Activated CD4-positive, CD25-positive, alpha-beta regulatory T cell (primary cell): ENCODE results near the gene OR10R2.
"Not testable (repeated sequence)": the region's sequence is repeated elsewhere in the genome, so short reads cannot be mapped to it uniquely, and the experiment has no call there.

ENCODE experiments used
- DNase-seq, 4 experiments: peaks; one replicate each; lab custom pipeline; 2025; lab: John Stamatoyannopoulos, UW

Gene OR10R2

GRCh38 chr1:158471920-158472319, at the start of gene OR10R2:
Gene OR10R2, plus strand, starts transcription at chr1:158472220. Its CDS starts 106 bp downstream, at chr1:158472326.
- no peak for DNase-seq

GRCh38 chr1:158425027-158425426, 47.0 kb upstream of the OR10R2 start:
- DNase-seq, result no peak

- DNase-seq, result no peak
These were observed 45.9 kb upstream of the OR10R2 start, which contains the start of gene OR10K2 for GRCh38 chr1:158426137-158426536. Gene OR10K2, minus strand, starts transcription at chr1:158426237. Its CDS starts 5,371 bp downstream, at chr1:158420866.

GRCh38 chr1:158430163-158430562, 41.9 kb upstream of the OR10R2 start:
- not testable (repeated sequence) for DNase-seq

GRCh38 chr1:158434741-158435140, 37.3 kb upstream of the OR10R2 start:
- no peak for DNase-seq

GRCh38 chr1:158445376-158445775, 26.6 kb upstream of the OR10R2 start:
- DNase-seq, result no peak

GRCh38 chr1:158454537-158454936, 17.5 kb upstream of the OR10R2 start:
- no peak for DNase-seq

GRCh38 chr1:158457246-158457645, 14.8 kb upstream of the OR10R2 start:
- DNase-seq, result no peak

GRCh38 chr1:158458263-158458662, 13.8 kb upstream of the OR10R2 start:
- DNase-seq, result no peak

GRCh38 chr1:158461534-158461933, 10.5 kb upstream of the OR10R2 start, which contains the start of gene OR10K1:
Gene OR10K1, plus strand, starts transcription at chr1:158461834. Its CDS starts 3,728 bp downstream, at chr1:158465562.
- DNase-seq, result no peak

GRCh38 chr1:158485455-158485854, 13.4 kb downstream of the OR10R2 start:
- DNase-seq, result no peak

GRCh38 chr1:158491316-158491715, 19.3 kb downstream of the OR10R2 start:
- DNase-seq, result no peak

GRCh38 chr1:158493054-158493453, 21.0 kb downstream of the OR10R2 start:
- no peak for DNase-seq

- no peak for DNase-seq
These were observed 22.8 kb downstream of the OR10R2 start for GRCh38 chr1:158494796-158495195.

GRCh38 chr1:158496374-158496773, 24.4 kb downstream of the OR10R2 start:
- no peak for DNase-seq

- DNase-seq, result peak in 2 of 4 experiments; percentile 14 to 30
These were observed 34.5 kb downstream of the OR10R2 start for GRCh38 chr1:158506369-158506987.

- DNase-seq, result no peak
These were observed 35.5 kb downstream of the OR10R2 start for GRCh38 chr1:158507511-158507910.

GRCh38 chr1:158509471-158510156, 37.6 kb downstream of the OR10R2 start:
- no peak for DNase-seq

- no peak for DNase-seq
These were observed 44.9 kb downstream of the OR10R2 start for GRCh38 chr1:158516966-158517365.

GRCh38 chr1:158520021-158520420, 48.0 kb downstream of the OR10R2 start:
- no peak for DNase-seq

- no peak for DNase-seq
These were observed 49.1 kb downstream of the OR10R2 start for GRCh38 chr1:158520955-158521665.

- no peak for DNase-seq
These were observed 49.6 kb downstream of the OR10R2 start for GRCh38 chr1:158521666-158522058.
